Neural crest cell (in vitro differentiated cells): ENCODE results near the gene RC3H1. TPM values are rescaled to one million over a fixed set of nuclear protein-coding genes. Genes with fewer than 3 reads are reported as not detected.

Experiments used
- DNase-seq: peaks from one replicate; pipeline ENCODE4 v3.0.0; 2021; ENCODE audit warnings: low read depth, mixed read lengths, low spot score
- H3K27ac Mint-ChIP-seq: one replicate; pipeline ENCODE4 v1.8.0; 2021; ENCODE audit warnings: mild to moderate bottlenecking, mixed read lengths; ENCODE audit not compliant: unreplicated experiment
- H3K27me3 Mint-ChIP-seq: 2 replicates; pipeline ENCODE4 v1.8.0; 2021; ENCODE audit warnings: low read depth, mild to moderate bottlenecking, mixed read lengths
- H3K36me3 Mint-ChIP-seq: 2 replicates; pipeline ENCODE4 v1.8.0; 2021; ENCODE audit warnings: low read depth, mild to moderate bottlenecking, mixed read lengths
- H3K4me1 Mint-ChIP-seq: 2 replicates; pipeline ENCODE4 v1.8.0; 2021; ENCODE audit warnings: mixed read lengths
- H3K4me3 Mint-ChIP-seq: one replicate; pipeline ENCODE4 v1.8.0; 2021; ENCODE audit warnings: mild to moderate bottlenecking, mixed read lengths
- H3K9me3 Mint-ChIP-seq: 2 replicates; pipeline ENCODE4 v1.8.0; 2021; ENCODE audit warnings: mixed read lengths
- total RNA-seq: library from RNA; stranded (reverse); gene quantifications from 2 replicates; pipeline ENCODE4 v1.2.1, GENCODE V29; 2021
- TF ChIP-seq, protein P1 (sequence below): fragments of 200-600 bp; sonication (generic); conservative IDR thresholded peaks from 2 replicates; pipeline ENCODE4 v1.5.0; 2021; ENCODE audit warnings: antibody characterized with exemption, mild to moderate bottlenecking

The RC3H1 gene
- total RNA-seq, 1 donor from 2014 or later, result 35.2 TPM

- Mint-ChIP-seq H3K4me3 (no peak overlapping the region), H3K36me3 (peaks cover 8% of the 10 kb centered on the region), H3K4me1 (peaks cover 7% of the 10 kb centered on the region), H3K9me3 (no peaks in the 10 kb centered on the region), H3K27ac (no peak overlapping the region), H3K27me3 (no peaks in the 10 kb centered on the region)
- TF ChIP-seq, protein P1, sequence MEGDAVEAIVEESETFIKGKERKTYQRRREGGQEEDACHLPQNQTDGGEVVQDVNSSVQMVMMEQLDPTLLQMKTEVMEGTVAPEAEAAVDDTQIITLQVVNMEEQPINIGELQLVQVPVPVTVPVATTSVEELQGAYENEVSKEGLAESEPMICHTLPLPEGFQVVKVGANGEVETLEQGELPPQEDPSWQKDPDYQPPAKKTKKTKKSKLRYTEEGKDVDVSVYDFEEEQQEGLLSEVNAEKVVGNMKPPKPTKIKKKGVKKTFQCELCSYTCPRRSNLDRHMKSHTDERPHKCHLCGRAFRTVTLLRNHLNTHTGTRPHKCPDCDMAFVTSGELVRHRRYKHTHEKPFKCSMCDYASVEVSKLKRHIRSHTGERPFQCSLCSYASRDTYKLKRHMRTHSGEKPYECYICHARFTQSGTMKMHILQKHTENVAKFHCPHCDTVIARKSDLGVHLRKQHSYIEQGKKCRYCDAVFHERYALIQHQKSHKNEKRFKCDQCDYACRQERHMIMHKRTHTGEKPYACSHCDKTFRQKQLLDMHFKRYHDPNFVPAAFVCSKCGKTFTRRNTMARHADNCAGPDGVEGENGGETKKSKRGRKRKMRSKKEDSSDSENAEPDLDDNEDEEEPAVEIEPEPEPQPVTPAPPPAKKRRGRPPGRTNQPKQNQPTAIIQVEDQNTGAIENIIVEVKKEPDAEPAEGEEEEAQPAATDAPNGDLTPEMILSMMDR, result no peak
- DNase-seq, result no peak
Observed at GRCh38 chr1:173889885-173890284, 132.3 kb downstream of the RC3H1 start.

DNA sequence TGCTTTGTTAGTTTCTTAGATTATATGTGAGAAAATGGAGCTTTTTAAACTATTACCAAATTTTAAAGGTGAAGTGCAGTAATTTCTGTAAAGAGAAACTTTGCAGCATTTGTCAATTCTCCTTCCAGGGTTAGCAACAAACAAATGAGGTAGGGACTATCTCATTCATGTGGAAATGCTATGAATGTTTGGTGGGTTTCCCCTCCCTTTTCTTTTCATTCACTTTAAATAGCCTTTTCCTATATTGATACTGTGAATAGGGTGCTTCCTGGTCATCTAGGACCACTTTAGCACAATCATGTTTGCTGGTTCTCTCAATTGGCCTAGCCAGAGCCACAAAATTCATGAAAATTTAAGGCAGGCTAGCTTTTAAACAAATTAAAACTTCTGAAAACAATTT, 133.4 kb downstream of the RC3H1 start:
- H3K4me1 Mint-ChIP-seq, result peaks cover 7% of the 10 kb centered on the region
- TF ChIP-seq, protein P1, result no peak
- H3K27me3 Mint-ChIP-seq, result no peaks in the 10 kb centered on the region
- no peak overlapping the region for H3K27ac Mint-ChIP-seq
- DNase-seq, result no peak
- no peaks in the 10 kb centered on the region for H3K9me3 Mint-ChIP-seq
- H3K4me3 Mint-ChIP-seq, result no peak overlapping the region
- H3K36me3 Mint-ChIP-seq, result peaks cover 8% of the 10 kb centered on the region

GRCh38 chr1:173887627-173888026, 134.5 kb downstream of the RC3H1 start:
- Mint-ChIP-seq H3K27me3 (no peaks in the 10 kb centered on the region), H3K4me1 (peaks cover 7% of the 10 kb centered on the region), H3K4me3 (no peak overlapping the region), H3K36me3 (peaks cover 8% of the 10 kb centered on the region), H3K9me3 (no peaks in the 10 kb centered on the region), H3K27ac (no peak overlapping the region)
- TF ChIP-seq, protein P1, result no peak
- no peak for DNase-seq

GRCh38 chr1:173886746-173887611, 135.2 kb downstream of the RC3H1 start:
- peaks cover 11% of the 10 kb centered on the region for H3K36me3 Mint-ChIP-seq
- peaks cover 7% of the 10 kb centered on the region for H3K4me1 Mint-ChIP-seq
- H3K27ac Mint-ChIP-seq, result no peak overlapping the region
- DNase-seq, result no peak
- no peaks in the 10 kb centered on the region for H3K9me3 Mint-ChIP-seq
- H3K4me3 Mint-ChIP-seq, result no peak overlapping the region
- no peaks in the 10 kb centered on the region for H3K27me3 Mint-ChIP-seq
- TF ChIP-seq, protein P1, result no peak

GRCh38 chr1:173884701-173885100, 137.5 kb downstream of the RC3H1 start:
- Mint-ChIP-seq H3K4me3 (no peak overlapping the region), H3K4me1 (peaks cover 7% of the 10 kb centered on the region), H3K27ac (peak overlapping the region; percentile 62), H3K27me3 (no peaks in the 10 kb centered on the region), H3K36me3 (peaks cover 11% of the 10 kb centered on the region), H3K9me3 (no peaks in the 10 kb centered on the region)
- TF ChIP-seq, protein P1, result no peak
- no peak for DNase-seq

Other genes starting within 250 kb of the RC3H1 start
- gene DARS2, start 197.7 kb downstream of the RC3H1 start, total RNA-seq, result 33.8 and 34.0 TPM in 2 replicates
- 24.3 and 24.8 TPM in 2 replicates for gene CENPL, start 197.5 kb downstream of the RC3H1 start, total RNA-seq
- 479 and 498 TPM in 2 replicates for gene GAS5, start 154.4 kb downstream of the RC3H1 start, total RNA-seq
- gene ZBTB37, start 154.0 kb downstream of the RC3H1 start, total RNA-seq, result 15.7 and 18.3 TPM in 2 replicates
- gene SERPINC1, start 105.0 kb downstream of the RC3H1 start, total RNA-seq, result 0.18 TPM in 1 of 2 replicates, not detected in the other
- gene RABGAP1L, start 137.2 kb upstream of the RC3H1 start, total RNA-seq, result 23.1 and 25.6 TPM in 2 replicates